Pancreas (tissue), 10 donors: Measurements from ENCODE around the gene RYK. TPM values are rescaled to one million over a fixed set of nuclear protein-coding genes. Genes with fewer than 3 reads are reported as not detected.
A peak's percentile ranks its signal among the peaks of the same experiment; 100 is the strongest.

Experiments used
- ATAC-seq, 4 donors: fragments of 200-7000 bp; cut with Tn5 transposase; one replicate each; pipeline versions ENCODE4 v1.8.0 to v1.9.1; 2020; ENCODE audit warnings: mild to moderate bottlenecking in 4 of 4, moderate library complexity in 4 of 4
- DNase-seq, 6 donors: peaks; one replicate each; pipeline ENCODE4 v3.0.0-alpha.2; 2020
- FAIRE-seq: peaks from 2 replicates; lab custom pipeline; 2012; peaks lifted over from hg19 to GRCh38; lab: Jason Lieb, UNC
- H3K27ac ChIP-seq, 4 donors: fragments of 200-600 bp; sonication (generic); 1 replicate in 3 of 4; 2 replicates in 1 of 4; pipeline versions ENCODE4 v1.5.0 to v1.8.0; 2020
- H3K27me3 ChIP-seq, 4 donors: fragments of 200-600 bp; one replicate each; pipeline ENCODE4 v1.8.0; 2021
- H3K36me3 ChIP-seq, 3 donors: fragments of 200-600 bp; sonication (generic) in 1 of 3; one replicate each; pipeline versions ENCODE4 v1.5.0 to v1.8.0; 2020 to 2021
- H3K4me1 ChIP-seq, 3 donors: fragments of 200-600 bp; one replicate each; pipeline ENCODE4 v1.8.0; 2021
- H3K4me3 ChIP-seq, 4 donors: fragments of 200-600 bp; sonication (generic) in 2 of 4; one replicate each; pipeline versions ENCODE4 v1.5.0 to v1.8.0; 2020 to 2021
- H3K9me3 ChIP-seq, 4 donors: fragments of 200-600 bp; one replicate each; pipeline ENCODE4 v1.8.0; 2021
- WGBS, 2 donors: extraction: QIAGEN DNeasy Blood & Tissue Kit; methylation state at CpG; one replicate each; pipeline ENCODE4 v1.1.7; 2013; 5-methylcytosine and 5-hydroxymethylcytosine counted together
- intact Hi-C, 3 donors: fragments of 100-400 bp; cut with DNase I; formaldehyde crosslinking; loops; one replicate each; pipeline versions ENCODE4 v1.11.1 to v1.14.2; 2022
- polyA plus RNA-seq, 2 donors: library from polyadenylated mRNA; stranded (reverse); fragments of 200-250 nt; gene quantifications; one replicate each; pipeline ENCODE4 v1.2.3, GENCODE V29; 2013
- total RNA-seq, 6 donors: library from RNA; stranded (reverse); fragmentation: NEBNext Ultra II Directional in 4 of 6; extraction: Animal tissue kit (Norgen Biotek cat#: 25700) in 4 of 6; gene quantifications; one replicate each; pipeline versions ENCODE4 v1.2.1 to v1.2.4, GENCODE V29; 2021 to 2023
- TF ChIP-seq, protein P1 (sequence below), 4 donors: fragments of 200-600 bp; sonication (generic) in 3 of 4; IDR thresholded peaks; one replicate each; pipeline versions ENCODE4 v1.5.0 to v1.8.0; 2021; ENCODE audit warnings: antibody characterized with exemption in 4 of 4
- donor health status: healthy with polysubstance abuse.
- donor health status: DM: no; HTN: no; CAD: no; lungs with moderate emphysema.
- donor health status: DM: no; HTN: no; CAD: no.
- donor health status: control.
- donor health status: control.
- donor health status: Bipolar disorder and iron deficiency.
- donor health status: DM: yes; HTN: yes; CAD: no.
- donor health status: DM: no; HTN: no; CAD: no.
- donor health status: DM: no; HTN: no; CAD: no.
- donor health status: DM: yes; HTN: yes; CAD: no.

Gene RYK
- total and polyA plus RNA-seq, 8 donors: 13.8 to 31.9 (median 20.5) TPM

DNA sequence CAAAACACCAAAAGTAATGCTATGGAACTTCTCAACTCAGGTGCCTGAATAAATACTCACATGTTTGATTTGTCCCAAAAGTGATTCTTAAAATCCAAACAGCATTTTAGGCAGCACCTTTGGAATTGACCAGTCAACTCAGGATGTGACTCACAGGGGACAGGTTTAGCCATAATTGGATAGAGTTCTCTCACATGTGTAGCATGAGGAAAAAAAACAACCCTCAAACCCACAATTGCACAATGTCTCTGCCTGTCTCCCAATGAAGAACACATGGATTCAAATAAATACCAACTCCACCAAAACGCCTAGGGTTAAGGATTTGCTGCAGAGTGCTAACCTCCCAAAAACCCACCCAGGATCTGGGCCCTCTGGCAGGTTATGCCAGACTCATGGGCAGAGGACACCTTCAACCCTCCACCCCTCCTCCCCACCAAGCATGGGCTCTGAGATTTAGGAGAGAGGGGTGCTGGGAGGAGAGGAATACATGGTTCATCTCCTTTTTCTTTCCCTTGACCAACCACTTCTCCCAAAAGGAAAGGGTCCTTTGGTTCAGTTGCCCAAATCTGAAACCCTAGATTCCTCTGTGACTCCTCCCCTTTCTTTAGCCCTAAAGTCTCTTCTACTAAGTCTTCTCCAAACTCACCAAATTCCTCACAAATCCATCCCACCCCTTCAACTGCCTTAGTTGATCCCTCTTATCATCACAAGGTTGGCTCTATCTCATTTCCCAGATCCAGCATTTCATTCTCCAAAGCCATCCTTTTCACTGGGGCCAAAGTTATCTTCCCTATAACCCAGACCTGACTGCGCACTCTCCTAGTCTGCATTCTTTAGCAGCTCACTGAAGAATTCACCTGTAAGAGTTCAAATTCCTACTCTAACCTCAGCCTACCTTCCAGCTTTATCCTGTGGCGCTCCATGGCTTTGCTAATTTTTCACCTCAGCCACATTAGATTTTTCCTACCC is 7.7 kb downstream of the RYK start:
- no peak overlapping the region for H3K4me3 ChIP-seq
- H3K27ac ChIP-seq: peak overlapping the region in 1 of 4 donors; percentile 17
- WGBS, 2 donors: 89 to 92% methylated on average over 3 of the region's 3 CpGs
- ATAC-seq (peak in 3 of 4 donors; percentile 58 to 70 (median 60)), DNase-seq (no peak), FAIRE-seq (no peak)
- H3K36me3 ChIP-seq: no peaks in the 10 kb centered on the region
- H3K27me3 ChIP-seq: no peaks in the 10 kb centered on the region
- TF ChIP-seq, protein P1, sequence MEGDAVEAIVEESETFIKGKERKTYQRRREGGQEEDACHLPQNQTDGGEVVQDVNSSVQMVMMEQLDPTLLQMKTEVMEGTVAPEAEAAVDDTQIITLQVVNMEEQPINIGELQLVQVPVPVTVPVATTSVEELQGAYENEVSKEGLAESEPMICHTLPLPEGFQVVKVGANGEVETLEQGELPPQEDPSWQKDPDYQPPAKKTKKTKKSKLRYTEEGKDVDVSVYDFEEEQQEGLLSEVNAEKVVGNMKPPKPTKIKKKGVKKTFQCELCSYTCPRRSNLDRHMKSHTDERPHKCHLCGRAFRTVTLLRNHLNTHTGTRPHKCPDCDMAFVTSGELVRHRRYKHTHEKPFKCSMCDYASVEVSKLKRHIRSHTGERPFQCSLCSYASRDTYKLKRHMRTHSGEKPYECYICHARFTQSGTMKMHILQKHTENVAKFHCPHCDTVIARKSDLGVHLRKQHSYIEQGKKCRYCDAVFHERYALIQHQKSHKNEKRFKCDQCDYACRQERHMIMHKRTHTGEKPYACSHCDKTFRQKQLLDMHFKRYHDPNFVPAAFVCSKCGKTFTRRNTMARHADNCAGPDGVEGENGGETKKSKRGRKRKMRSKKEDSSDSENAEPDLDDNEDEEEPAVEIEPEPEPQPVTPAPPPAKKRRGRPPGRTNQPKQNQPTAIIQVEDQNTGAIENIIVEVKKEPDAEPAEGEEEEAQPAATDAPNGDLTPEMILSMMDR (IDR thresholded peaks at IDR 0.05): no peak
- intact Hi-C loops: no loop called here
- H3K9me3 ChIP-seq: no peaks in the 10 kb centered on the region
- H3K4me1 ChIP-seq: peaks cover 13 to 27% (median 16%) of the 10 kb centered on the region in 3 donors

DNA sequence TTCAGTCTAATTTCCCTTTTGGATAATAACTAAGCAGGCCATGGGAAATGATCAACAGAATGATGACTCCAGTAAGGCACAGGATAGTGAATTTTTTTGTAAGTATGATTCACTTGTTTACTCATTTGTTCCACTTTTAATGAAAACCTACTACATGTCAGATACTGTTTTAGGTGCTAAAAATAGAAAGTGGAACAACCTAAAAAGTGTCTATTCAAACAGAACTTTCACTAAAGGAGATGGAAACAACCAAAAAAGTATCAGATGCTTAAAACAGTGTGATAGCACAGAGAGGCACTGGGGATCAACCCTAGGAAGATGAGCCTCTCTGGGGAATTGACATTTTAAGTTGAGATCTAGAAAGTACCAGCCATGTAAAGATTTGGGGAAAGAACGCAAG is 11.1 kb downstream of the RYK start:
- TF ChIP-seq, protein P1 (IDR thresholded peaks at IDR 0.05): no peak
- DNase-seq (no peak), FAIRE-seq (no peak), ATAC-seq (no peak)
- Histone ChIP-seq H3K4me1 (peaks cover 24 to 48% (median 30%) of the 10 kb centered on the region in 3 donors), H3K9me3 (no peaks in the 10 kb centered on the region), H3K27me3 (no peaks in the 10 kb centered on the region), H3K4me3 (no peak overlapping the region), H3K36me3 (no peaks in the 10 kb centered on the region), H3K27ac (no peak overlapping the region)
- intact Hi-C loops: no loop called here
- 90 to 93% methylated on average over 1 of the region's 1 CpG for WGBS, 2 donors

DNA sequence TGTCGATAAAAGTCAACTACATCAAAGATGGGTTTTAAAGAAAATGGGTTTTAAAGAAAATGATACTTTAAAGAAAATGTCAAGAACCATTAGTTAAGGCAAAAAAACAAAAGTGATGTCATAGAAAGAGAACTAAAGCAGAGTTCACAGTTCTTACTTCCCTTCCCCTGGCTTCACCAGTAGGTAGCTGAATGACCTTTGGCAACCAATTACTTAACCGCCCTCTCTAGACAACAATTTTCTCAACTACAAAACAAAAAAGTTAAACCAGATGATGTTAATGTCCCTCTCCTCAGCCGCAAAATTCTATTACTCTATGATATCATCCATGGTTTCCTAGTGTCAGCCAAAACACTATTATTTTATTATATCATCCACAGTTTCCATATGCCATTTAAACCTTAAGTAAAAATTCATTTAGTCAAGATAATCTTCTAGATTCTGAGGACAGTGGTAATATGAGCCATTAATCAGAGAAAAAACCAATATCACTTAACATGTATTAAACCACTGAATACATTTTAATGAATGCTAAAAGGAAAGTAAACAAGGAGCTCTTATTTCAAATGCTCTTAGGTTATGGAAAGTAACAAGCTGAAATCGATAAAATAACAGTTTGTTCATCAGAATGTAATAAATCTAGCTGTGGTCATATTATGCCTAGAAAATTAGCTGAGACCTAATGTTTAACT is 13.1 kb downstream of the RYK start:
- no peaks in the 10 kb centered on the region for H3K36me3 ChIP-seq
- ATAC-seq: peak in 3 of 4 donors; percentile 47 to 55 (median 50)
- intact Hi-C loops: no loop called here
- no peaks in the 10 kb centered on the region for H3K27me3 ChIP-seq
- H3K9me3 ChIP-seq: no peaks in the 10 kb centered on the region
- no peak for DNase-seq
- peaks cover 24 to 43% (median 40%) of the 10 kb centered on the region in 3 donors for H3K4me1 ChIP-seq
- 63 to 67% methylated on average over 4 of the region's 4 CpGs for WGBS, 2 donors
- peak overlapping the region in 1 of 4 donors; percentile 20 for H3K27ac ChIP-seq
- peak; percentile 54 for FAIRE-seq
- TF ChIP-seq, protein P1 (IDR thresholded peaks at IDR 0.05): no peak
- H3K4me3 ChIP-seq: no peak overlapping the region

DNA sequence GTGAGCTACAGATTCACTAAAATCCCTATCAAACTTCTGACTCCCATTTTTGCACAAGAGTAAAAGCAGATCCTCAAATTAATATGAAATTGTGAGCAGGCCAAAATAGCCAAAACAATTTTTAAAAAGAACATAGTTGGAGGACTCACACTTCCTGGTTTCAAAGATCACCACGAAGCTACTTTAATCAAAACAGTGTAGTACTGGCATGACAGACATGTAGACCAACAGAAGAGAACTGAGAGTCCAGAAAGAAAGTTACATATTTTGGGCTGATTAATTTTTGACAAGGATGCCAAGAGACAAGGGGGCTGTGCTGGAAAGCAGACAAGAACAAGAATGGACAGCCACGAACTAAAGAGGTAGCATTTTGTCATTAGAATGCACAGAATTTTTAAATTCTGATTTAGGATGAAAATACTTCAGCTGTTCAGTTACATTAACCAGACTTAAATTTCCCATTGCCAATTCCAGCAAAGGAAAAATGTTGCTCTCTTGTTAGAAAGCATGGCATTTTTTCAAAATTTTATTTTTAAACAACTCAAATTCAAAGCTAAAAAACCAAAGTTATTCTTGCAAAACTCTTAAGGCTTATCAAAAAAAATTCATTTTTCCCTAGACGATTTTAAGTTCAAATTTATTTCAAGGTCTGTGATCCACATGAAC is 14.0 kb downstream of the RYK start:
- WGBS, 2 donors: 31 to 46% methylated on average over 3 of the region's 3 CpGs
- H3K27me3 ChIP-seq: no peaks in the 10 kb centered on the region
- no peaks in the 10 kb centered on the region for H3K9me3 ChIP-seq
- no peak for FAIRE-seq
- no peaks in the 10 kb centered on the region for H3K36me3 ChIP-seq
- no peak for DNase-seq
- H3K27ac ChIP-seq: no peak overlapping the region
- peaks cover 21 to 41% (median 40%) of the 10 kb centered on the region in 3 donors for H3K4me1 ChIP-seq
- intact Hi-C loops: no loop called here
- TF ChIP-seq, protein P1 (IDR thresholded peaks at IDR 0.05): no peak
- peak in 3 of 4 donors; percentile 46 to 58 (median 54) for ATAC-seq
- H3K4me3 ChIP-seq: no peak overlapping the region
